Activated B cell treated with CpG ODN at 0.5 μM for 24 hours (primary cell): ENCODE results near the gene MSI1. TPM values are rescaled to one million over a fixed set of nuclear protein-coding genes. Genes with fewer than 3 reads are reported as not detected.

ENCODE experiments used
- ATAC-seq: fragments of 200-7000 bp; cut with Tn5 transposase; one replicate; pipeline ENCODE4 v1.10.0; 2021; ENCODE audit warnings: low read depth, mild to moderate bottlenecking, moderate library complexity
- CTCF ChIA-PET: fragments of 350-600 bp; sonication (Branson Sonifier 250); formaldehyde crosslinking; loops from one replicate; lab custom pipeline; 2021; ENCODE audit warnings: antibody characterized with exemption; lab: Charles Lee
- POLR2A ChIA-PET: fragments of 350-600 bp; sonication (Branson Sonifier 250); formaldehyde crosslinking; loops from one replicate; lab custom pipeline; 2021; ENCODE audit warnings: antibody characterized with exemption; lab: Charles Lee
- DNase-seq: peaks from one replicate; pipeline ENCODE4 v3.0.0; 2022
- H3K27ac Mint-ChIP-seq: one replicate; pipeline ENCODE4 v1.8.0; 2020; ENCODE audit warnings: mixed read lengths
- H3K27me3 Mint-ChIP-seq: one replicate; pipeline ENCODE4 v1.8.0; 2021; ENCODE audit warnings: mixed read lengths
- H3K36me3 Mint-ChIP-seq: one replicate; pipeline ENCODE4 v1.8.0; 2021; ENCODE audit warnings: low read depth, mixed read lengths
- H3K4me1 Mint-ChIP-seq: one replicate; pipeline ENCODE4 v1.8.0; 2021; ENCODE audit warnings: mixed read lengths
- H3K4me3 Mint-ChIP-seq: one replicate; pipeline ENCODE4 v1.8.0; 2020; ENCODE audit warnings: mild to moderate bottlenecking, mixed read lengths
- H3K9me3 Mint-ChIP-seq: one replicate; pipeline ENCODE4 v1.8.0; 2020; ENCODE audit warnings: mixed read lengths
- CTCF ChIP-seq: fragments of 200-600 bp; IDR thresholded peaks from one replicate; pipeline ENCODE4 v1.8.0; 2022; ENCODE audit warnings: antibody characterized with exemption, mild to moderate bottlenecking
- intact Hi-C: fragments of 100-400 bp; cut with micrococcal nuclease; formaldehyde crosslinking; loops from one replicate; pipeline ENCODE4 v1.15.1; 2024
- total RNA-seq: library from RNA; stranded (reverse); gene quantifications from 2 replicates; pipeline ENCODE4 v1.2.3, GENCODE V29; 2022

Gene MSI1
- total RNA-seq, 1 donor from 2014 or later, result not detected

- intact Hi-C loops, result no loop called here
- no peaks in the 10 kb centered on the region for H3K4me1 Mint-ChIP-seq
- POLR2A ChIA-PET, result interaction anchor here (0.6 kb wide), 1 partner anchor 27 kb away, joined by 6 read pairs; no protein-coding TSS in a partner anchor
- ATAC-seq (no peak), DNase-seq (no peak)
- peaks cover 11% of the 10 kb centered on the region for H3K27me3 Mint-ChIP-seq
- H3K9me3 Mint-ChIP-seq, result no peaks in the 10 kb centered on the region
- no peak for TF ChIP-seq CTCF
- no peaks in the 10 kb centered on the region for H3K36me3 Mint-ChIP-seq
- H3K4me3 Mint-ChIP-seq, result no peak overlapping the region
- no peak overlapping the region for H3K27ac Mint-ChIP-seq
- CTCF ChIA-PET, result interaction anchor here (1.0 kb wide), 1 partner anchor 9 kb away, joined by 3 read pairs; no protein-coding TSS in a partner anchor
These were observed 21.2 kb downstream of the MSI1 start for GRCh38 chr12:120347766-120348165.

- H3K9me3 Mint-ChIP-seq, result no peaks in the 10 kb centered on the region
- no peak overlapping the region for H3K27ac Mint-ChIP-seq
- H3K4me1 Mint-ChIP-seq, result no peaks in the 10 kb centered on the region
- H3K4me3 Mint-ChIP-seq, result no peak overlapping the region
- H3K36me3 Mint-ChIP-seq, result no peaks in the 10 kb centered on the region
- intact Hi-C loops, result no loop called here
- DNase-seq, result no peak
- no peak for TF ChIP-seq CTCF
- CTCF ChIA-PET, result no interaction called here
- ATAC-seq, result no peak
- peaks cover 11% of the 10 kb centered on the region for H3K27me3 Mint-ChIP-seq
- POLR2A ChIA-PET, result no interaction called here
These were observed 22.3 kb downstream of the MSI1 start for GRCh38 chr12:120346681-120347080.

- H3K27me3 Mint-ChIP-seq, result peaks cover 11% of the 10 kb centered on the region
- H3K27ac Mint-ChIP-seq, result no peak overlapping the region
- intact Hi-C loops, result no loop called here
- CTCF ChIA-PET, result interaction anchor here (0.5 kb wide), 1 partner anchor 598 kb away, joined by 3 read pairs; no protein-coding TSS in a partner anchor
- no peak for ATAC-seq
- POLR2A ChIA-PET, result no interaction called here
- TF ChIP-seq CTCF, result no peak
- no peak overlapping the region for H3K4me3 Mint-ChIP-seq
- no peak for DNase-seq
- no peaks in the 10 kb centered on the region for H3K9me3 Mint-ChIP-seq
- H3K36me3 Mint-ChIP-seq, result no peaks in the 10 kb centered on the region
- H3K4me1 Mint-ChIP-seq, result no peaks in the 10 kb centered on the region
These were observed 22.9 kb downstream of the MSI1 start for GRCh38 chr12:120346031-120346430.

- intact Hi-C loops, result no loop called here
- H3K27ac Mint-ChIP-seq, result no peak overlapping the region
These were observed 25.3 kb downstream of the MSI1 start for GRCh38 chr12:120343692-120344091.

GRCh38 chr12:120343039-120343537 is 25.9 kb downstream of the MSI1 start:
- Mint-ChIP-seq H3K27me3 (peaks cover 9% of the 10 kb centered on the region), H3K36me3 (no peaks in the 10 kb centered on the region), H3K4me1 (no peaks in the 10 kb centered on the region), H3K4me3 (no peak overlapping the region), H3K27ac (no peak overlapping the region), H3K9me3 (peaks cover under 1% of the 10 kb centered on the region)
- no peak for TF ChIP-seq CTCF
- ATAC-seq, result no peak
- ChIA-PET CTCF (no interaction called here), POLR2A (no interaction called here)
- DNase-seq, result no peak
- intact Hi-C loops, result no loop called here

More at GRCh38 chr12:120343692-120344091, 25.3 kb downstream of the MSI1 start:
- Mint-ChIP-seq H3K4me1 (no peaks in the 10 kb centered on the region), H3K9me3 (no peaks in the 10 kb centered on the region), H3K36me3 (no peaks in the 10 kb centered on the region), H3K4me3 (no peak overlapping the region), H3K27me3 (peaks cover 9% of the 10 kb centered on the region)
- CTCF ChIA-PET, result no interaction called here
- DNase-seq (no peak), ATAC-seq (no peak)
- no peak for TF ChIP-seq CTCF
- POLR2A ChIA-PET, result interaction anchor here (0.6 kb wide), 1 partner anchor 113 kb away, joined by 3 read pairs; no protein-coding TSS in a partner anchor
